Measurements from ENCODE around the gene BCCIP.

DNA sequence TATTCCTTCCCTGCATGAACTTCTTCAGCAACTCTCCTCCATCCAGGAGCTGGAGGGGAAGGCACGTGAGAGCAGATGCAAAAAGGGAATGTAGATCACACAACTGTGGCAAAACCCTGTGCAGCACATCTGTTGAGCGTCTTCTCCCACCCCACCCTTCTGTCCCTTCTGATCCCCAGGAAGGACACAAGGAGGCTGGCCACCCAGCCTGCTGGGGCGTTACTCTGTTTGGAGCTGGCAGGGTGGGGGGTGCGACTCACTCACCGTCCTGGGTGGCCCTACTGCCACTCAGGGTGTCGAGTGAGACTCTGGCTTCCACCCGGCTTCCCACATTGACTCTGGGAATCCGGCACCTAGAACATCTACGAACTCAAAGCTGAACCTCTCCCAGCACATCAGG lies 37.6 kb upstream of the BCCIP start:
- TF ChIP-seq, protein P1, sequence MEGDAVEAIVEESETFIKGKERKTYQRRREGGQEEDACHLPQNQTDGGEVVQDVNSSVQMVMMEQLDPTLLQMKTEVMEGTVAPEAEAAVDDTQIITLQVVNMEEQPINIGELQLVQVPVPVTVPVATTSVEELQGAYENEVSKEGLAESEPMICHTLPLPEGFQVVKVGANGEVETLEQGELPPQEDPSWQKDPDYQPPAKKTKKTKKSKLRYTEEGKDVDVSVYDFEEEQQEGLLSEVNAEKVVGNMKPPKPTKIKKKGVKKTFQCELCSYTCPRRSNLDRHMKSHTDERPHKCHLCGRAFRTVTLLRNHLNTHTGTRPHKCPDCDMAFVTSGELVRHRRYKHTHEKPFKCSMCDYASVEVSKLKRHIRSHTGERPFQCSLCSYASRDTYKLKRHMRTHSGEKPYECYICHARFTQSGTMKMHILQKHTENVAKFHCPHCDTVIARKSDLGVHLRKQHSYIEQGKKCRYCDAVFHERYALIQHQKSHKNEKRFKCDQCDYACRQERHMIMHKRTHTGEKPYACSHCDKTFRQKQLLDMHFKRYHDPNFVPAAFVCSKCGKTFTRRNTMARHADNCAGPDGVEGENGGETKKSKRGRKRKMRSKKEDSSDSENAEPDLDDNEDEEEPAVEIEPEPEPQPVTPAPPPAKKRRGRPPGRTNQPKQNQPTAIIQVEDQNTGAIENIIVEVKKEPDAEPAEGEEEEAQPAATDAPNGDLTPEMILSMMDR (conservative IDR thresholded peaks at IDR 0.05; ENCODE audit: low read length), result no peak
- TF ChIP-seq EZH2phosphoT487 (IDR thresholded peaks at IDR 0.05; ENCODE audit: borderline replicate concordance, low read depth, low read length), result no peak
